HepG2 (cell line): ENCODE results near the gene ENTREP3. TPM values are rescaled to one million over a fixed set of nuclear protein-coding genes. Genes with fewer than 3 reads are reported as not detected.

Source experiments
- AGO1 ChIP-seq: fragments of 200-400 bp; formaldehyde crosslinking; IDR thresholded peaks from 2 replicates; pipeline ENCODE4 v1.6.1; 2017; ENCODE audit warnings: mild to moderate bottlenecking, low read depth, low read length, moderate library complexity; ENCODE audit not compliant: poor library complexity, severe bottlenecking
- CHD2 ChIP-seq: IDR thresholded peaks from 2 replicates; pipeline ENCODE4 v1.6.1; 2011; ENCODE audit warnings: low read depth, low read length, improper control_type of control experiment
- GATA4 ChIP-seq: sonication (generic); IDR thresholded peaks from 2 replicates; pipeline ENCODE4 v1.6.1; 2016; ENCODE audit warnings: antibody characterized with exemption, low read depth, borderline replicate concordance
- GATAD2A ChIP-seq: IDR thresholded peaks from 2 replicates; pipeline ENCODE4 v1.6.1; 2016
- HDAC1 ChIP-seq: sonication (generic); formaldehyde crosslinking; IDR thresholded peaks from 2 replicates; pipeline ENCODE4 v1.5.1; 2020; ENCODE audit warnings: mild to moderate bottlenecking, missing genetic modification reagents
- PRPF4 ChIP-seq: fragments of 200-400 bp; formaldehyde crosslinking; IDR thresholded peaks from 2 replicates; pipeline ENCODE4 v1.6.1; 2016; ENCODE audit warnings: low read length, low read depth; ENCODE audit not compliant: poor library complexity, severe bottlenecking
- RELA ChIP-seq: sonication (generic); formaldehyde crosslinking; IDR thresholded peaks from 2 replicates; pipeline ENCODE4 v1.4.0; 2020; ENCODE audit warnings: missing genetic modification reagents
- SP4 ChIP-seq: sonication (generic); formaldehyde crosslinking; IDR thresholded peaks from 2 replicates; pipeline ENCODE4 v1.8.1; 2023; ENCODE audit warnings: mild to moderate bottlenecking, missing genetic modification reagents
- SRY ChIP-seq: sonication (generic); formaldehyde crosslinking; IDR thresholded peaks from 2 replicates; pipeline ENCODE4 v1.8.0; 2022; ENCODE audit warnings: mild to moderate bottlenecking, missing genetic modification reagents
- UBTF ChIP-seq: sonication (generic); formaldehyde crosslinking; IDR thresholded peaks from 2 replicates; pipeline ENCODE4 v1.4.0; 2020; ENCODE audit warnings: mild to moderate bottlenecking, missing genetic modification reagents
- ZMYM2 ChIP-seq: sonication (generic); formaldehyde crosslinking; IDR thresholded peaks from 2 replicates; pipeline ENCODE4 v1.8.0; 2022; ENCODE audit warnings: mild to moderate bottlenecking, missing genetic modification reagents
- ZMYM3 ChIP-seq: sonication (generic); formaldehyde crosslinking; IDR thresholded peaks from 2 replicates; pipeline ENCODE4 v1.5.1; 2020; ENCODE audit warnings: mild to moderate bottlenecking, missing genetic modification reagents
- ZMYM4 ChIP-seq: sonication (generic); formaldehyde crosslinking; IDR thresholded peaks from 2 replicates; pipeline ENCODE4 v1.8.1; 2023; ENCODE audit warnings: mild to moderate bottlenecking, missing genetic modification reagents
- ZNF331 ChIP-seq: sonication (generic); formaldehyde crosslinking; IDR thresholded peaks from 2 replicates; pipeline ENCODE4 v1.4.0; 2020; ENCODE audit warnings: missing genetic modification reagents
- ZNF335 ChIP-seq: sonication (generic); formaldehyde crosslinking; IDR thresholded peaks from 2 replicates; pipeline ENCODE4 v1.4.0; 2020; ENCODE audit warnings: missing genetic modification reagents
- ZNF446 ChIP-seq: sonication (generic); formaldehyde crosslinking; IDR thresholded peaks from 2 replicates; pipeline ENCODE4 v1.5.0; 2020; ENCODE audit warnings: mild to moderate bottlenecking, missing genetic modification reagents
- ZNF550 ChIP-seq: sonication (generic); formaldehyde crosslinking; IDR thresholded peaks from 2 replicates; pipeline ENCODE4 v1.4.0; 2020; ENCODE audit warnings: mild to moderate bottlenecking, missing genetic modification reagents, borderline replicate concordance
- ZNF605 ChIP-seq: sonication (generic); formaldehyde crosslinking; IDR thresholded peaks from 2 replicates; pipeline ENCODE4 v1.8.0; 2022; ENCODE audit warnings: mild to moderate bottlenecking, missing genetic modification reagents
- ZNF609 ChIP-seq: sonication (generic); formaldehyde crosslinking; IDR thresholded peaks from 2 replicates; pipeline ENCODE4 v1.4.0; 2020; ENCODE audit warnings: mild to moderate bottlenecking, missing genetic modification reagents, borderline replicate concordance
- polyA plus RNA-seq, 8 experiments: library from polyadenylated mRNA; depleted of rRNA in 3 of 8; stranded (reverse) in 7 of 8; unstranded in 1 of 8; fragments of >200 nt; fragmentation: Illumina TruSeq in 4 of 8; extraction: Trizol in 4 of 8; gene quantifications; 2 replicates each; pipeline versions ENCODE4 v1.2.1 to v1.2.3, GENCODE V29; 2011 to 2016; ENCODE audit warnings: low read depth in 4 of 8, missing spikeins in 1 of 8, mixed read lengths in 1 of 8; ENCODE audit not compliant: insufficient read depth in 1 of 8
- total RNA-seq, 5 experiments: library from RNA; depleted of rRNA; stranded (reverse); fragments of >200 nt; fragmentation: Illumina TruSeq; extraction: Trizol; gene quantifications; 2 replicates each; pipeline ENCODE4 v1.2.3, GENCODE V29; 2016; ENCODE audit warnings: low read depth in 1 of 5

ENTREP3 gene
- total and polyA plus RNA-seq, 2 of the 13 experiments (the other 11 are each of a cell fraction or from before 2014, with no cell fraction given), result 4.1 to 9.9 TPM

- TF ChIP-seq ZMYM2 (CRISPR knock-in tag) (0 out of 2 replicates have a peak, but pooled peaks have one; percentile 31), ZMYM4 (CRISPR knock-in tag) (peak; percentile 76), SP4 (CRISPR knock-in tag) (peak; percentile 90), ZNF609 (CRISPR knock-in tag) (no peak), ZNF605 (peak; percentile 51; the same call in 1 of the 2 replicates), AGO1 (no peak), ZNF446 (CRISPR knock-in tag) (peak; percentile 66; the same call in 1 of the 2 replicates), UBTF (no peak; the same call in 1 of the 2 replicates), PRPF4 (no peak), ZMYM3 (CRISPR knock-in tag) (no peak), GATA4 (peak; percentile 30; the same call in 1 of the 2 replicates), ZNF550 (CRISPR knock-in tag) (no peak), GATAD2A (CRISPR knock-in tag) (peak; percentile 66), ZNF331 (CRISPR knock-in tag) (peak; percentile 42; the same call in 1 of the 2 replicates), RELA (CRISPR knock-in tag) (no peak), CHD2 (no peak), HDAC1 (CRISPR knock-in tag) (peak; percentile 96), SRY (peak; percentile 52; the same call in 1 of the 2 replicates), ZNF335 (no peak)
These were observed 18.3 kb upstream of the ENTREP3 start, which contains the start of gene CLK2 (continued) for GRCh38 chr1:155273343-155274245.
